Measurements from ENCODE around the gene TXLNG. TPM values are rescaled to one million over a fixed set of nuclear protein-coding genes. Genes with fewer than 3 reads are reported as not detected.
A peak's percentile ranks its signal among the peaks of the same experiment; 100 is the strongest.

TXLNG gene
- total RNA-seq, 2 experiments from 2014 or later = 17.3 to 21.4 TPM

DNA sequence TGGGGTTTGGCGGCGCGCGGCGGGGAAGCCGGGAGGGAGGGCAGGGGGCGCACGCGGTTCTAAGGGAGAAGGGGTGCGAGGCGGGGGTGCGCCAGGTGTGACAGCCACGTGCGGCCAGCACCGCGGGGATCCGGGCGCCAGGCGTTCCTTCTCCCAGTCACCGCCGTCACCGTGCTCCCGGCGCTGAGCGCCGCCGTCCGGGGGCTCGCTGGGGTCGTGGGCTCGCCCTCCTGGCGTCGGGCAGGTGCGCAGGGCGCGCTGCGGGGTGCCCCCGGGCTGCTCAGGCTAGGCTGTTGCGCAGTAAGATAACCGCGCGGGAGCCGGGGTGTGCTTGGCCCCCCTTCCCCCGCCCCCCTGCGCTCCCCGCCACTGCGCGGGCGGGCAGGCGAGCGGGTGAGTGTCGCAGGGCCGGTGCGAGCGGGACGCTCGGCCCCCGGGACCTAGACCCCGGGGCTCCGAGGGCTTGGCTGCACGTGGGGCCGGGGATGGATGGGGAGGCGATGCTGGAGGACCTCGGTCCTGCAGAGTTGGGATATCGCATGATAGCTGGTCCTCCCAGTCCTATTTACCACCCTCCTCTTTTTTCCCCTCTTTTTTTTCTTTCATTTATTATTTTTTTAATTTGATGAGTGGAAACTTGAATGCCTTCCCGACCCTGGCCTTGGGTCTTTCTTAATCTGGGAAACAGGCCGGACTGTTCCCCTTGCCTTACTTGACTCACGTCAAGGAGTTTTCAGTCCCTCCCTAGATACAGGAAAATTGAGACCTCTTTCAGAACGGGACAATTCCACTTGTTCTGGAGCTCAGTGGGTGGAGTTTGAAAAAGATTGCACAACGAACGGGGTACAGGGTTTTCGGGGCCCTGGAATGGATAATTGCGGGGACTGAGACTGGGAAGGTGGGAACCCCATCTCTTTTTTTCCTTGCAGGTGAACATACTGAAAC is 797 bp downstream of the TXLNG start:
- peak; percentile 4 for ATAC-seq
- ChIA-PET POLR2A (no interaction called here), CTCF (no interaction called here)
- H3K4me1 Mint-ChIP-seq = peaks cover 18% of the 10 kb centered on the region
- intact Hi-C loops (cut with DNase I, micrococcal nuclease) = loop anchor here (1.0 to 10.0 kb wide), 5 partner anchors 68 to 1912 kb away; partner anchors contain the start of genes RBBP7 (in 2 of the 2), SYAP1 (in 2 of the 2), AP1S2 (in 1 of the 2) and FANCB (in 1 of the 2)
- H3K27me3 Mint-ChIP-seq = no peaks in the 10 kb centered on the region
- peak overlapping the region; percentile 93 for H3K4me3 Mint-ChIP-seq
- no peaks in the 10 kb centered on the region for H3K9me3 Mint-ChIP-seq (ENCODE audit: low read depth)
- peak overlapping the region; percentile 58 for H3K27ac Mint-ChIP-seq
- H3K36me3 Mint-ChIP-seq (ENCODE audit: low read depth) = peaks cover 7% of the 10 kb centered on the region
- DNase-seq = peak; percentile 61

GRCh38 chrX:16788477-16788876 is 2.2 kb downstream of the TXLNG start:
- peaks cover 18% of the 10 kb centered on the region for H3K4me1 Mint-ChIP-seq
- no peaks in the 10 kb centered on the region for H3K9me3 Mint-ChIP-seq (ENCODE audit: low read depth)
- DNase-seq (peak; percentile 20), ATAC-seq (no peak)
- CTCF ChIA-PET = no interaction called here
- no peaks in the 10 kb centered on the region for H3K27me3 Mint-ChIP-seq
- peak overlapping the region; percentile 75 for H3K4me3 Mint-ChIP-seq
- intact Hi-C loops (cut with DNase I, micrococcal nuclease) = loop anchor here in 1 of 2 experiments (5.0 to 10.0 kb wide), 3 partner anchors 934 to 1914 kb away; partner anchors contain the start of genes AP1S2, FANCB, MOSPD2 and PIGA
- H3K27ac Mint-ChIP-seq = no peak overlapping the region
- POLR2A ChIA-PET = no interaction called here
- H3K36me3 Mint-ChIP-seq (ENCODE audit: low read depth) = peaks cover 7% of the 10 kb centered on the region

GRCh38 chrX:16796298-16796697 is 10.0 kb downstream of the TXLNG start:
- Mint-ChIP-seq H3K9me3 (ENCODE audit: low read depth) (no peaks in the 10 kb centered on the region), H3K27ac (no peak overlapping the region), H3K27me3 (no peaks in the 10 kb centered on the region), H3K36me3 (ENCODE audit: low read depth) (peaks cover 25% of the 10 kb centered on the region), H3K4me3 (no peak overlapping the region), H3K4me1 (peaks cover 11% of the 10 kb centered on the region)
- ATAC-seq (no peak), DNase-seq (no peak)
- ChIA-PET CTCF (no interaction called here), POLR2A (no interaction called here)
- intact Hi-C loops (cut with DNase I, micrococcal nuclease) = no loop called here

GRCh38 chrX:16797358-16797757 is 11.1 kb downstream of the TXLNG start:
- Mint-ChIP-seq H3K27me3 (no peaks in the 10 kb centered on the region), H3K27ac (no peak overlapping the region), H3K9me3 (ENCODE audit: low read depth) (no peaks in the 10 kb centered on the region), H3K4me3 (no peak overlapping the region), H3K36me3 (ENCODE audit: low read depth) (peaks cover 29% of the 10 kb centered on the region), H3K4me1 (peaks cover 11% of the 10 kb centered on the region)
- intact Hi-C loops (cut with DNase I, micrococcal nuclease) = no loop called here
- DNase-seq = no peak
- ChIA-PET CTCF (interaction anchor here (1.3 kb wide), 1 partner anchor 10 kb away, joined by 4 read pairs; no protein-coding TSS in a partner anchor), POLR2A (no interaction called here)
- ATAC-seq = no peak

- no peaks in the 10 kb centered on the region for H3K27me3 Mint-ChIP-seq
- ChIA-PET CTCF (interaction anchor here (0.7 to 1.3 kb wide), 2 partner anchors 10 to 417 kb away, joined by 3 to 4 read pairs; no protein-coding TSS in a partner anchor), POLR2A (interaction anchor here (0.9 kb wide), 1 partner anchor 78 kb away, joined by 3 read pairs; the partner anchor contains the start of gene SYAP1)
- DNase-seq (no peak), ATAC-seq (no peak)
- peaks cover 31% of the 10 kb centered on the region for H3K36me3 Mint-ChIP-seq (ENCODE audit: low read depth)
- no peaks in the 10 kb centered on the region for H3K9me3 Mint-ChIP-seq (ENCODE audit: low read depth)
- H3K27ac Mint-ChIP-seq = no peak overlapping the region
- intact Hi-C loops (cut with DNase I, micrococcal nuclease) = no loop called here
- H3K4me1 Mint-ChIP-seq = peaks cover 11% of the 10 kb centered on the region
- no peak overlapping the region for H3K4me3 Mint-ChIP-seq
Observed at GRCh38 chrX:16797841-16798240, 11.6 kb downstream of the TXLNG start.

GRCh38 chrX:16804923-16805464 is 18.7 kb downstream of the TXLNG start:
- Mint-ChIP-seq H3K4me3 (no peak overlapping the region), H3K9me3 (ENCODE audit: low read depth) (no peaks in the 10 kb centered on the region), H3K36me3 (ENCODE audit: low read depth) (peaks cover 18% of the 10 kb centered on the region), H3K27me3 (no peaks in the 10 kb centered on the region), H3K4me1 (peaks cover 15% of the 10 kb centered on the region), H3K27ac (no peak overlapping the region)
- ChIA-PET POLR2A (no interaction called here), CTCF (interaction anchor here (0.8 kb wide), 1 partner anchor 14 kb away, joined by 3 read pairs; no protein-coding TSS in a partner anchor)
- intact Hi-C loops (cut with DNase I, micrococcal nuclease) = no loop called here
- ATAC-seq (no peak), DNase-seq (no peak)

DNA sequence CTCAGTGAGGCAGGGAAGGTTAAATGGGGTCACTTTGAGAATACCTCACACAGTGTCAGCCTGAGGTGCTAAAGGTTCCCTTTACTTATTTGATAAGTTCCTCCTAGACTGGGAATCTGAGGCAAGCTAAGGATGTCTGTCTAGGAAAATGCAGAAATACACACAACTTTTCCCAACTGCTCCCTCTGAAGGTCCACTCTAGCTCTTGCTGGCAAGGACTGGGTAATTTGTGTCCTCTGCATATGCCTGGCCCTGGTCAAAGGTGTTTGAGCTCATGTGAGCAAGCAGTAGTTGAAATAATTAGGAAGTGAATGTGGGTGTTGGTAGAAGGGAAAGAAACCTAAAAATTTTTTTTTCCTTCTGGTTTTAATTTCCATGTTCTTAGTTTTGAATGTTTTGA is 21.3 kb downstream of the TXLNG start:
- Mint-ChIP-seq H3K4me1 (peaks cover 15% of the 10 kb centered on the region), H3K9me3 (ENCODE audit: low read depth) (no peaks in the 10 kb centered on the region), H3K4me3 (no peak overlapping the region), H3K27me3 (no peaks in the 10 kb centered on the region), H3K36me3 (ENCODE audit: low read depth) (peaks cover 6% of the 10 kb centered on the region), H3K27ac (peak overlapping the region; percentile 37)
- intact Hi-C loops (cut with DNase I, micrococcal nuclease) = no loop called here
- no peak for ATAC-seq
- DNase-seq = no peak
- POLR2A ChIA-PET = interaction anchor here (0.8 kb wide), 1 partner anchor 43 kb away, joined by 3 read pairs; no protein-coding TSS in a partner anchor
- CTCF ChIA-PET = interaction anchor here (1.0 kb wide), 1 partner anchor 10 kb away, joined by 4 read pairs; no protein-coding TSS in a partner anchor

GRCh38 chrX:16807976-16808542 is 21.8 kb downstream of the TXLNG start:
- ATAC-seq = no peak
- Mint-ChIP-seq H3K36me3 (ENCODE audit: low read depth) (peaks cover 8% of the 10 kb centered on the region), H3K27ac (peak overlapping the region; percentile 83), H3K27me3 (no peaks in the 10 kb centered on the region), H3K9me3 (ENCODE audit: low read depth) (no peaks in the 10 kb centered on the region), H3K4me1 (peaks cover 15% of the 10 kb centered on the region), H3K4me3 (no peak overlapping the region)
- ChIA-PET POLR2A (interaction anchor here (0.8 kb wide), 1 partner anchor 43 kb away, joined by 3 read pairs; no protein-coding TSS in a partner anchor), CTCF (interaction anchor here (1.0 kb wide), 1 partner anchor 10 kb away, joined by 4 read pairs; no protein-coding TSS in a partner anchor)
- no peak for DNase-seq
- intact Hi-C loops (cut with DNase I, micrococcal nuclease) = no loop called here

DNA sequence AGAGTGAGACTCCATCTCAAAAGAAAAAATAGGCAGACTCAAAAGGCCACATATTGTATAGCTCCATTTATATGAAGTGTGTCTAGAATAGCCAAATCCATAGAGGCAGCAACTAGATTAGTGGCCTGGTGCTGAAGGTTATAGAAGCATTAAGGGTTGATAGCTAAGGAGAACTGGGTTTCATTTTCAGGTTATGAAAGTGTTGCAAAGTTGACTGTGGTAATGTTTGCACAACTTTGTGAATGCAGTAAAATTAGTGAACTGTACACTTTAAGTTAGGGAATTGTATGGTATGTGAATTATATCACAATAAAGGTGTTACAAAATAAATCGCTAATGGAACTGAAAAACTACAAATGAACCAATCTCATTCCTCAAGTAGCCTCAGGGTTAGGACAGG is 28.3 kb downstream of the TXLNG start:
- no peaks in the 10 kb centered on the region for H3K27me3 Mint-ChIP-seq
- POLR2A ChIA-PET = interaction anchor here (1.2 kb wide), 1 partner anchor 24 kb away, joined by 3 read pairs; no protein-coding TSS in a partner anchor
- CTCF ChIA-PET = no interaction called here
- H3K36me3 Mint-ChIP-seq (ENCODE audit: low read depth) = peaks cover 9% of the 10 kb centered on the region
- H3K4me1 Mint-ChIP-seq = peaks cover 9% of the 10 kb centered on the region
- DNase-seq (no peak), ATAC-seq (no peak)
- no peak overlapping the region for H3K27ac Mint-ChIP-seq
- intact Hi-C loops (cut with DNase I, micrococcal nuclease) = no loop called here
- H3K9me3 Mint-ChIP-seq (ENCODE audit: low read depth) = no peaks in the 10 kb centered on the region
- H3K4me3 Mint-ChIP-seq = no peak overlapping the region

GRCh38 chrX:16819634-16820033 is 33.4 kb downstream of the TXLNG start:
- POLR2A ChIA-PET = interaction anchor here (1.0 kb wide), 1 partner anchor 20 kb away, joined by 3 read pairs; no protein-coding TSS in a partner anchor
- Mint-ChIP-seq H3K36me3 (ENCODE audit: low read depth) (peaks cover 18% of the 10 kb centered on the region), H3K27ac (no peak overlapping the region), H3K4me1 (peaks cover 17% of the 10 kb centered on the region), H3K27me3 (no peaks in the 10 kb centered on the region), H3K9me3 (ENCODE audit: low read depth) (no peaks in the 10 kb centered on the region), H3K4me3 (no peak overlapping the region)
- ATAC-seq (no peak), DNase-seq (no peak)
- CTCF ChIA-PET = interaction anchor here (1.1 to 1.4 kb wide), 2 partner anchors 11 to 16 kb away, joined by 3 to 4 read pairs; no protein-coding TSS in a partner anchor
- intact Hi-C loops (cut with DNase I, micrococcal nuclease) = no loop called here

- no peaks in the 10 kb centered on the region for H3K27me3 Mint-ChIP-seq
- DNase-seq (peak; percentile 30), ATAC-seq (peak; percentile 85)
- ChIA-PET POLR2A (interaction anchor here (0.6 kb wide), 1 partner anchor 1149 kb away, joined by 3 read pairs; no protein-coding TSS in a partner anchor), CTCF (interaction anchor here (0.5 to 1.0 kb wide), 2 partner anchors 60 to 191 kb away, joined by 3 to 4 read pairs; no protein-coding TSS in a partner anchor)
- no peaks in the 10 kb centered on the region for H3K9me3 Mint-ChIP-seq (ENCODE audit: low read depth)
- H3K4me3 Mint-ChIP-seq = no peak overlapping the region
- H3K27ac Mint-ChIP-seq = peak overlapping the region; percentile 89
- peaks cover 21% of the 10 kb centered on the region for H3K36me3 Mint-ChIP-seq (ENCODE audit: low read depth)
- intact Hi-C loops (cut with DNase I, micrococcal nuclease) = no loop called here
- peaks cover 18% of the 10 kb centered on the region for H3K4me1 Mint-ChIP-seq
Observed at GRCh38 chrX:16822723-16823122, 36.5 kb downstream of the TXLNG start.

Measured in activated CD4-positive, alpha-beta T cell treated with anti-CD3 and anti-CD28 coated beads for 36 hours (primary cell).